GM21717 (cell line): ENCODE results near the gene NFE2L3.
"Not testable (repeated sequence)": the region's sequence is repeated elsewhere in the genome, so short reads cannot be mapped to it uniquely, and the experiment has no call there.

Experiments used
- ATAC-seq: cut with Tn5 transposase; IDR thresholded peaks from one replicate; pipeline ENCODE4 v1.9.1; 2021; ENCODE audit warnings: mild to moderate bottlenecking, moderate library complexity; ENCODE audit not compliant: unreplicated experiment

The NFE2L3 gene

DNA sequence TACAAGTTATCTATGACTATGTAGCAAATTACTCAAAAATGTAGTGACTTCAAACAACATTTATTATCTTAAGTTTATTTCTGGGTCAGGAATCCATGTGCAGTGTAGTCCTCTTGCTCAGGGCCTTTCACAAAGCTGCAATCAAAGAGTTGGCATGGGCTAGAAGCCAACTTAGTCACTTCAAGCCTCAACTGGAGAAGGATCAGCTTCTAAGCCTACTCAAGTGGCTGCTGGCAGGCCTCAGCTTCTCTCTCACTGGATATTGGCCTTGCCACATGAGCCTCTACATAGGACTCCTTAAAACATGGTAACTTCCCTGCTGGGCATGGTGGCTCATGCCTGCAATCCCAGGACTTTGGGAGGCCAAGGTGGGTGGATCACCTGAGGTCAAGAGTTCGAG is 5.0 kb upstream of the NFE2L3 start:
- ATAC-seq: no peak

GRCh38 chr7:26147646-26148306 is 4.2 kb upstream of the NFE2L3 start:
- not testable (repeated sequence) for ATAC-seq

DNA sequence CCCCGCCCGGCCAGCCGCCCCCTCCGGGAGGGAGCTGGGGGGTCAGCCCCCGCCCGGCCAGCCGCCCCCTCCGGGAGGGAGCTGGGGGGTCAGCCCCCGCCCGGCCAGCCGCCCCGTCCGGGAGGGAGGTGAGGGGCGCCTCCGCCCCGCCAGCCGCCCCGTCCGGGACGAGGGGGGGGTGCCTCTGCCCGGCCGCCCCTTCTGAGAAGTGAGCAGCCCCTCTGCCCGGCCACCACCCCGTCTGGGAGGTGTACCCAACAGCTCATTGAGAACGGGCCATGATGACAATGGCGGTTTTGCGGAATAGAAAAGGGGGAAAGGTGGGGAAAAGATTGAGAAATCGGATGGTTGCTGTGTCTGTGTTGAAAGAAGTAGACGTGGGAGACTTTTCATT is 3.7 kb upstream of the NFE2L3 start:
- ATAC-seq: not testable (repeated sequence)

DNA sequence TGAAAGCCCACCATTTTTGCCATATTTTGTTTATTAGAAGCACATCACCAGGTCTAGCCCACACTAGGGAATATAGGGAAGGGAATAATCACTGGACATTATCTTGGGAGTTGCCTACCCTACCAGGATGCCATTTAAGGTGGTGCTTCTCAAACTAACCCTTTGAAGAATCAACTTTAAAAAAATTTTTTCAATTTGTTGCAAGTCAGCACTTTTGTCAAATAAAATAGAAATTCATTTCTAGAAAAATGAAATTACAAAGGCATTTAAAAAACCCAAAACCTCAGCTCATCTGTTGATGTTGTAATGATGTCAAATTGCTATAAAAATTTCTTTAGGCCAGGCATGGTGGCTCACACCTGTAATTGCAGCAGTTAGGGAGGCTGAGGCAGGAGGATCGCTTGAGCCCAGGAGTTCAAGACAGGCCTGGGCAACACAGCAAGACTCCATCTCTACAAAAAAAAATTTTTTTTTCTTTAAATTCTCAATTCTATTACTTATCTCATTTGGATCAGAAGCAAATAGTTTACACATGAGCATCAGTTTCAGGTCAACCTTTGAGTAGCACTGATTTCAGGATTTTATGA is 2.5 kb upstream of the NFE2L3 start:
- no peak for ATAC-seq

DNA sequence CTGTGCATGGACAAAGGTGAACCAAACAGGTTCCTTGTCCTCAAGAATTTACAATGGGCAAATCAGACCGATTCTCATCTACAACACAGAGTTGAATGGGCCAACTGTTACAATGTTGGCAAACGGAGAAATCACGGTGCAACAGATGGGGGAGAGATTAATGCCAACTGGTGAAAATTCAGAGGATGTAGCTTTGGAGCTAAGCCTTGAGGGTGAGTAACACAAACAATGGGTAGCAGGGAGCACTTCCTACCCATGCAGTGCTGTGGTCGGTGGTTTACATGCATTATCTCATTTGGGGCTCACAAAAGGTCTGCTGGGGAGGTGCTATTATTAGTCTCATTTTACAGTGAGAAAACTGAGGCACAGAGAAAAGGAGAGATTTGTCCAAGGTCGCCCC is 902 bp upstream of the NFE2L3 start:
- no peak for ATAC-seq

GRCh38 chr7:26151650-26151952 is 397 bp upstream of the NFE2L3 start:
- no peak for ATAC-seq

GRCh38 chr7:26152782-26153240 is 813 bp downstream of the NFE2L3 start:
- ATAC-seq: peak; percentile 26

DNA sequence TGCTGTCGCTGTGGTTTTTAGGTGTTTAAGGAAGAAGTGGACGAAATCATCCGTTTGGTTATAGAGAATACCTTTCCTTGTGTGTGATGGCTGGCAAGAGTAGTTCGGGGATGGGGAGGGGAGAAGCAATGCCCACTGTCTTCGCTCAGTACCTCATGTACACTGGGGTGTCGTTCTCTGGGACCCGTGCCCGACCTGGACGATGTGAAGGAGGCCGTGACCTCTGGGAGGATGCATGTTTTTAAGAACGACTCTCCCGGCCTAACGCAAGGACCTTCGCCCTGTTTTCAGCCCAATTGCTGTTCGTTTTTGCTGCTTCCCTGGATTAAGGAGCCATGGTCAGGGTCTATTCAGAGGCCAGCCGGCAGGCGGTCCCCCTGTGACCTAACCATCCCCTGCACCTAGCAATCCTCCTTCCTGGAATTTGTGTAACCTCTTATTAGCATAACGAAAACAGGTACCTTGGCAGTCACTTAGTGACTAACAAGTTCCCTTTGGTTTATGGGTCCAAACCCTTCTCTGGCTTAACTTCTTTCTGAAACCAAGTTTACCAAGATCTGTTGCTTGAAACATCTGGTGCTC is 1.3 kb downstream of the NFE2L3 start:
- no peak for ATAC-seq

DNA sequence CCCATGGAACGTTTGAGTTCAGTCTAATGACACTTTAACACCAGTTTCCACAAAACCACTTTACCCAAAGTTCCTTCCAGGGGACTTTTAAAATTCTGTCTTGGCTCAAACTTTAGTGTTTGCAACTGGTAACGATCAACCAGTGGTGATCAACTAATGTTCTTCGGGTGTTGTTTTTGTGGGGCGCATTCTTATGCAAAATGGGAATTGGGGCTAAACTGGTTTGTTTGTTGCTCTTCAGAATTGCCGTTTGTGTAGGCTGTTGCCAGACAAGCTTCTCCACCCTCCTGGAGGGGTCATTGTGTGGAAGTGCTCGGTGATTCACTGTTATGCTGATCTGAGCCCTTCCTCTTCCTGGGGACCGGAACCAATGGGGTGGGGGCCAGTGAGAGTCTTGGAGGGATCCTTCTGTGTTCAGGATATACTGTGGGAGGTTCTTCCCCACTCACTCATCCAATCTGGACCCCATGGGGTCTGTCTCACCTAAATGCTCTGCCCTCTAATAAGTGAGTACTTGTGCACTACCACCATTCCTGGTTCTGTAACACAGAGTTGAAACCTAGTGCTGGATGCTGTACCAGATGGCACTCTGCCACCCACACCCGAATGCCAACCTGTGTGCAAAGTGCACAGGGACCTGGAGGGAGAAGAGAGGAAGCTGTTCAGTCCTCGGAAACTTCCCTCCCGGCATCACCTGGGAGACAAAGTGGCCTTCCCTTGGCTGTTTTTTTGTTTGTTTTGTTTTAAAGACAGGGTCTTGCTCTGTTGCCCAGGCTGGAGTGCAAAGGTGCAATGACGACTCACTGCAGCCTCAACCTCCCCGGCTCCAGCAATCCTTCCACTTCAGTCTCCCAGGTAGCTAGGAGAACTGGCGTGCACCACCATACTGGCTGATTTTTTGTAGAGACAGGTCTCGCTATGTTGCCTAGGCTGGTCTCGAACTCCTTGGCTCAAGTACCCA is 2.1 kb downstream of the NFE2L3 start:
- no peak for ATAC-seq

DNA sequence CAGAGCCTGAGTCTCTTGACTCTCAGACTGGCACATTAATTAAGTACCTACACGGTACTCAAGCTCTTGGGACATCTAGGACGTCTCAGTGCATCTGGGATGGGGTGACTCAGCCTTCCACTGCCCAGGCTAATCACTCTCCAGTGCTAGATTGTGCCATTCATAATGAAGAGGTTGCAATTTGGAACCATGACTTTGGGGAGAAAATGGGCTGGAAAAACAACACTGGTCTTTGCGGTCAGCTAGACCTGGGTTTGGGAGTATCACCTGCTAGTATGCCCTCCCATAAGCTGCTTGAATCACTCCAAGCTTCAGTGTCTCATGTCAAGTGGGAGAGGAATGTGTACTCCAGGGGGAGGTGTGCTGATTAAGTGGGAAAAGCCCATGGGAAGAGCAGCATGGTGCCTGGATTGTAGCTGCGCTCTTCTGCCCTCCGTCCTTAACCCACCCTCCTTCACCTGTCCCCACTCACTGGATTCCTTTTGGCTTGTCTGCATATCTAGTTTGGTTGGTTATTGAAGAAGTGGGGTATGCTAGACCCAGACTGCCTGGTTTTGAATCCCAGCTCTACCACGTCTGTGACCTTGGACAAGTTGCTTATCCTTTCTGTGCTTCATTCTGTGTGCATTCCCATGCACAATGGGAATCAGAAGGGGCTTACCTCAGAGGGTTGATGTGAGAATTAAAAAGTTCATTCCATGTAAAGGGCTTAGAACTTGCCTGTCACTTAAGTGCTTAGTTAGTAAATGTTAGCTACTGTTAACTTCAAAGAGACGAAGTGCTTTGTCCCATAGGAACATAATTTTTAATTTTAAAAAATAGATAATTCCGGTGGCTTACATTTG is 3.8 kb downstream of the NFE2L3 start:
- no peak for ATAC-seq

DNA sequence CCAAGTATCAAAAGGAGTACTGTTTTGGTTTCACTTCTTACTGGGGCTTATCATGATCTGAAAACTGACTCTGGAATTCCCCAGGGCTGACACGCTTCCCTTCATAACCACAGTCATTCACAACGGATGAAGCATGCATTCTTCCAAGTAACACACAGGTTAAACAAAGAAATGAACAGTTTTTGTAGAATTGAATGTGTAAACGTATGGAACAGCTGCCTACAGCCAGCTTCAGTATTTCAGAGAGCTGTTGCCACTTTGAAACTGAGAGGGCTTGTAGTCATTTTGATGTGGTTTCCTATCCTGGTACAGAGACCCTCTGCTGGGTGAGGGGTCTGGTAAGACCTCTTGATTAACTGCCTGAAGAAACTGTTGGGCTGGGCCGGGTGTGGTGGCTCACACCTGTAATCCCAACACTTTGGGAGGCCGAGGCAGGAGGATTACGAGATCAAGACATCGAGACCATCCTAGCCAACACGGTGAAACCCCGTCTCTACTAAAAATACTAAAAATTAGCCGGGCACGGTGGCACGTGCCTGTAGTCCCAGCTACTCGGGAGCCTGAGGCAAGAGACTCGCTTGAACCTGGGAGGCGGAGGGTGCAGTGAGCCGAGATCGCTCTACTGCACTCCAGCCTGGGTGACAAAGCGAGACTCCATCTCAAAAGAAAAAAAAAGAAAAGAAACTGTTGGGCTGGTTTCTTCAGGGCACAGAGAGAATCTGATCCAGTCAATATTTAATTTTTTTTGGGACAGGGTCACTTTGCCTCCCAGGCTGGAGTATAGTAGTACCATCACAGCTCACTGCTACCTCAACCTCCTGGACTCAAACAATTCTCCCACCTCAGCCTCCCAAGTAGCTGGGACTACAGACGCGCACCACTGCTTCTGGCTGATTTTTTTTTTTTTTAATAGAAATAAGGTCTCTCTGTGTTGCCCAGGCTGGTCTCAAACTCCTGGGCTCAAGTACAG is 4.7 kb downstream of the NFE2L3 start:
- peak; percentile 42 for ATAC-seq

- no peak for ATAC-seq
These were observed 5.6 kb downstream of the NFE2L3 start for GRCh38 chr7:26157520-26158105.

GRCh38 chr7:26159243-26159642 is 7.2 kb downstream of the NFE2L3 start:
- ATAC-seq: no peak

GRCh38 chr7:26160896-26161295 is 8.9 kb downstream of the NFE2L3 start:
- no peak for ATAC-seq

DNA sequence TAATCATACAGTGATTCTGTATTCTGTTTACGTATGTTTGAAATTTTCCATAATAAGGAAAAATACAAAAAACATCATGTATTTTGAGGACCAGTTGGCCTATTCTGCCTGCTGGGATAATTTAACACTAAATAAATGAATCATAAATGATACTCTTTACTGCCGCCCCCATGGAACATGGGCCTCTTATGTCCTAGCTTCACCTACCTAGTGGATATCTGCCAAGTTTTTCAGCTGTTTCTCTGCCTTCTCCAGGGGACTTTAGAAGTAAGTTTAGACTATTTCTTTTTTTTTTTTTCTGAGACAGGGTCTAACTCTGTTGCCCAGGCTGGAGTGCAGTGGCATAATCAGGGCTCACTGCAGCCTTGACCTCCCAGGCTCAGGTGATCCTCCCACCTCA is 10.4 kb downstream of the NFE2L3 start:
- ATAC-seq: no peak

- not testable (repeated sequence) for ATAC-seq
These were observed 11.8 kb downstream of the NFE2L3 start for GRCh38 chr7:26163804-26164203.

DNA sequence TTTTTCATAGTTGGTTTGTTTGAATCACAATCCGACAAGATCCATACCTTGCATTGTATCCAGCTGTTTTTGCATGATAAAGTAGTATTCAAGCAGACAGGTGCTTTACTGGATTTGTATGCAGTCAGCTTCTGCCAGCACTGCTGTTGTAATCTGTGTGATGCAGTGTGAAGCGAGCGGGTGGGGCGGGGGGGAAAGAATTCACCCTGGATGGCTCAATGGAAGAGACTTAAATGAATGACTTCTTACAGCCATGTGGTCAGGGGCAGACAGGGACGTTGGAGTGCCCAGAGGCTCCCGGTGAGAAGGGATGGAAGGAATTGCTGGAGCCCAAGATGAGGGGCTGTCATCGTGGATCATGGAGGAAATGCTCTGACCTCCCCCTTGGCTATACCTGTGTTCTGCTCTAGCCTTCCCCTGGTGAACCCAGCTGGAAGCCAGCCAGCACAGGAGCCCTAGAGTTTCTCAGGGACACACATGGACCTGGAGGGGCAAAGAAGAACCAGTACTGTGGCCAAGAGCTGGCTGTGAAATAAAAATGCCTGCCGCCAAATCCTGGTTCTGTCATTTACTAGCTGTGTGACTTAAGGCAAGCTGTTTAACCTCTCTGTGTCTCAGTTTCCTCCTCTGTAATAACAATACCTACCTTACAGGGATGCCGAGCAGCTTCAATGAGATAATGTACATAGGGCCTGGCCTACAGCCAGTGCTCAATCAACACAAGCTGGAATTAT is 14.1 kb downstream of the NFE2L3 start:
- ATAC-seq: no peak

GRCh38 chr7:26166684-26167266 is 14.8 kb downstream of the NFE2L3 start:
- peak; percentile 55 for ATAC-seq
